GM12878 (cell line): Measurements from ENCODE around the gene CNNM3. TPM values are rescaled to one million over a fixed set of nuclear protein-coding genes. Genes with fewer than 3 reads are reported as not detected.

Experiments
- ATAC-seq: fragments of 200-7000 bp; cut with Tn5 transposase; 3 replicates; pipeline ENCODE4 v1.9.1; 2020; ENCODE audit warnings: mild to moderate bottlenecking, moderate library complexity
- BruUV-seq: library from RNA; stranded (reverse); fragments of 400-500 nt; replicated peaks from 2 replicates; lab custom pipeline; 2021; lab: Mats Ljungman, UMichigan
- CTCF ChIA-PET: fragments of 300-600 bp; sonication (Branson Sonifier 250); formaldehyde crosslinking; extraction: SDS; loops from one replicate; lab custom pipeline; 2021; ENCODE audit warnings: inconsistent platforms; lab: Yijun Ruan, JAX
- POLR2A ChIA-PET: fragments of 350-600 bp; formaldehyde crosslinking; extraction: SDS; loops from one replicate; lab custom pipeline; 2021; ENCODE audit warnings: inconsistent platforms; lab: Charles Lee
- RAD21 ChIA-PET: fragments of 300-600 bp; sonication (Branson Sonifier 250); formaldehyde crosslinking; loops from one replicate; lab custom pipeline; 2023; ENCODE audit warnings: antibody characterized with exemption; ENCODE audit not compliant: unreplicated experiment; lab: Charles Lee
- SMC1A ChIA-PET: fragments of 300-600 bp; sonication (Branson Sonifier 250); formaldehyde crosslinking; loops from one replicate; lab custom pipeline; 2023; ENCODE audit not compliant: unreplicated experiment, uncharacterized antibody; lab: Charles Lee
- DNase-seq: peaks from one replicate; pipeline ENCODE4 v3.0.0-alpha.2; 2011; ENCODE audit warnings: low read depth, low spot score
- FAIRE-seq: peaks from 3 replicates; lab custom pipeline; 2011; peaks lifted over from hg19 to GRCh38; lab: Jason Lieb, UNC
- H2AFZ ChIP-seq: 2 replicates; pipeline ENCODE4 v1.6.0; 2011; ENCODE audit warnings: low read depth, low read length, control low read depth; ENCODE audit not compliant: control insufficient read depth
- H3K27ac ChIP-seq: 2 replicates; pipeline ENCODE4 v1.5.1; 2011; ENCODE audit warnings: control low read depth; ENCODE audit not compliant: control insufficient read depth, insufficient read depth
- H3K27me3 ChIP-seq, 2 experiments: replicated peaks in 1 of 2; 2 replicates each; pipeline versions ENCODE4 v1.6.0 to v1.6.1; 2011; ENCODE audit warnings: low read length in 1 of 2; ENCODE audit not compliant: control insufficient read depth in 2 of 2, insufficient read depth in 2 of 2
- H3K36me3 ChIP-seq, 2 experiments: 2 replicates each; pipeline ENCODE4 v1.5.1; 2011; ENCODE audit warnings: low read length in 1 of 2; ENCODE audit not compliant: control insufficient read depth in 2 of 2, insufficient read depth in 2 of 2
- H3K4me1 ChIP-seq: 2 replicates; pipeline ENCODE4 v1.6.1; 2011; ENCODE audit warnings: mild to moderate bottlenecking, low read length, moderate library complexity, mixed read lengths; ENCODE audit not compliant: control insufficient read depth, insufficient read depth
- H3K4me2 ChIP-seq: 2 replicates; pipeline ENCODE4 v1.6.0; 2011; ENCODE audit warnings: control low read depth; ENCODE audit not compliant: control insufficient read depth, insufficient read depth
- H3K4me3 ChIP-seq: fragments of 200-600 bp; sonication (generic); 2 replicates; pipeline ENCODE4 v1.5.1; 2016
- H3K79me2 ChIP-seq: 2 replicates; pipeline ENCODE4 v1.6.0; 2011; ENCODE audit warnings: low read length; ENCODE audit not compliant: control insufficient read depth, insufficient read depth
- H3K9ac ChIP-seq: 2 replicates; pipeline ENCODE4 v1.8.0; 2011; ENCODE audit warnings: low read length, control low read depth, mixed read lengths; ENCODE audit not compliant: control insufficient read depth, insufficient read depth
- H3K9me3 ChIP-seq: replicated peaks from 3 replicates; pipeline ENCODE4 v1.5.1; 2011; ENCODE audit warnings: mild to moderate bottlenecking, low read length; ENCODE audit not compliant: control insufficient read depth, insufficient read depth
- H4K20me1 ChIP-seq: 2 replicates; pipeline ENCODE4 v1.6.0; 2011; ENCODE audit not compliant: control insufficient read depth, insufficient read depth
- CEBPB ChIP-seq, 2 experiments: fragments of 150-350 bp in 1 of 2; IDR thresholded peaks; 2 replicates each; pipeline ENCODE4 v1.6.1; 2012 to 2014; ENCODE audit warnings: low read depth in 2 of 2, low read length in 2 of 2, borderline replicate concordance in 1 of 2, inconsistent platforms in 1 of 2
- ESRRA ChIP-seq: IDR thresholded peaks from 2 replicates; pipeline ENCODE4 v1.6.1; 2012; ENCODE audit warnings: mild to moderate bottlenecking, low read length, improper control_type of control experiment
- ETV6 ChIP-seq, 2 experiments: fragments of 450-650 bp in 1 of 2; IDR thresholded peaks in 1 of 2; conservative IDR thresholded peaks in 1 of 2; 2 replicates each; pipeline ENCODE4 v1.6.1; 2014; ENCODE audit warnings: antibody characterized with exemption in 1 of 2, borderline replicate concordance in 1 of 2, low read depth in 1 of 2, mild to moderate bottlenecking in 1 of 2, moderate library complexity in 1 of 2
- HDAC2 ChIP-seq: fragments of 200-600 bp; sonication (generic); IDR thresholded peaks from 2 replicates; pipeline ENCODE4 v1.6.1; 2017
- JUND ChIP-seq: IDR thresholded peaks from 2 replicates; pipeline ENCODE4 v1.6.1; 2012; ENCODE audit warnings: low read depth, mild to moderate bottlenecking, low read length, improper control_type of control experiment, moderate library complexity
- MEF2A ChIP-seq: IDR thresholded peaks from 2 replicates; pipeline ENCODE4 v1.6.1; 2011; ENCODE audit warnings: low read depth, mild to moderate bottlenecking, low read length, moderate library complexity; ENCODE audit not compliant: insufficient read depth
- NR2F1 ChIP-seq: fragments of 450-650 bp; conservative IDR thresholded peaks from 2 replicates; pipeline ENCODE4 v1.6.1; 2017; ENCODE audit warnings: mild to moderate bottlenecking
- NRF1 ChIP-seq: conservative IDR thresholded peaks from 2 replicates; pipeline ENCODE4 v1.6.1; 2011; ENCODE audit warnings: mild to moderate bottlenecking, low read depth, low read length, improper control_type of control experiment
- SMAD5 ChIP-seq: IDR thresholded peaks from 2 replicates; pipeline ENCODE4 v1.6.1; 2016; ENCODE audit warnings: antibody characterized with exemption, low read depth
- TCF3 ChIP-seq: IDR thresholded peaks from 2 replicates; pipeline ENCODE4 v1.6.1; 2012; ENCODE audit warnings: low read depth, mild to moderate bottlenecking, low read length, borderline replicate concordance; ENCODE audit not compliant: insufficient read depth
- ZBTB33 ChIP-seq: fragments of 450-650 bp; IDR thresholded peaks from 2 replicates; pipeline ENCODE4 v1.6.1; 2017; ENCODE audit warnings: mild to moderate bottlenecking
- ZNF24 ChIP-seq: fragments of 450-650 bp; IDR thresholded peaks from 2 replicates; pipeline ENCODE4 v1.6.1; 2017; ENCODE audit warnings: antibody characterized with exemption, mild to moderate bottlenecking
- ZSCAN29 ChIP-seq: fragments of 450-650 bp; IDR thresholded peaks from 2 replicates; pipeline ENCODE4 v1.6.1; 2017; ENCODE audit warnings: mild to moderate bottlenecking, moderate library complexity
- WGBS: methylation state at CpG from one replicate; pipeline ENCODE4 v1.1.6; 2016; ENCODE audit warnings: low lambda C conversion rate; ENCODE audit not compliant: insufficient replicate concordance, insufficient coverage; ENCODE audit errors: missing lambda C conversion rate; 5-methylcytosine and 5-hydroxymethylcytosine counted together
- in situ Hi-C: fragments of 300-500 bp; cut with MboI; formaldehyde crosslinking; loops from 9 replicates; pipeline ENCODE4 v1.14.3; 2018; ENCODE audit warnings: mixed read lengths
- intact Hi-C: fragments of 100-400 bp; cut with micrococcal nuclease; formaldehyde crosslinking; loops from one replicate; pipeline ENCODE4 v1.14.2; 2022; ENCODE audit not compliant: unreplicated experiment
- polyA plus RNA-seq, 11 experiments: library from polyadenylated mRNA; depleted of rRNA in 4 of 11; unstranded in 6 of 11; stranded (reverse) in 5 of 11; fragments of >200 nt; fragmentation: Nextera tagmentation in 4 of 11; fragmentation: Illumina TruSeq in 1 of 11; extraction: Ambion mirVana in 4 of 11; extraction: Trizol in 1 of 11; gene quantifications; 1 replicate in 1 of 11; 2 replicates in 10 of 11; pipeline versions ENCODE4 v1.2.1 to v1.2.3, GENCODE V29; 2011 to 2016; ENCODE audit warnings: inconsistent platforms in 2 of 11, missing spikeins in 2 of 11, low read depth in 1 of 11
- total RNA-seq, 4 experiments: library from RNA; depleted of rRNA in 3 of 4; stranded (reverse); fragments of >200 nt in 3 of 4; fragmentation: Illumina TruSeq in 1 of 4; extraction: Trizol in 1 of 4; gene quantifications; 2 replicates each; pipeline versions ENCODE4 v1.2.1 to v1.2.3, GENCODE V29; 2013 to 2021
- TF ChIP-seq, protein P1 (sequence below): fragments of 450-650 bp; IDR thresholded peaks from 2 replicates; pipeline ENCODE4 v1.6.1; 2016; ENCODE audit warnings: mild to moderate bottlenecking, moderate library complexity, borderline replicate concordance
- TF ChIP-seq, protein P2 (sequence below): IDR thresholded peaks from 2 replicates; pipeline ENCODE4 v1.6.1; 2012; ENCODE audit warnings: low read depth, low read length, improper control_type of control experiment

Gene CNNM3
- total and polyA plus RNA-seq, 10 of the 15 experiments (the other 5 are each of a cell fraction or from before 2014, with no cell fraction given): 0.72 to 14.3 (median 4.0) TPM

DNA sequence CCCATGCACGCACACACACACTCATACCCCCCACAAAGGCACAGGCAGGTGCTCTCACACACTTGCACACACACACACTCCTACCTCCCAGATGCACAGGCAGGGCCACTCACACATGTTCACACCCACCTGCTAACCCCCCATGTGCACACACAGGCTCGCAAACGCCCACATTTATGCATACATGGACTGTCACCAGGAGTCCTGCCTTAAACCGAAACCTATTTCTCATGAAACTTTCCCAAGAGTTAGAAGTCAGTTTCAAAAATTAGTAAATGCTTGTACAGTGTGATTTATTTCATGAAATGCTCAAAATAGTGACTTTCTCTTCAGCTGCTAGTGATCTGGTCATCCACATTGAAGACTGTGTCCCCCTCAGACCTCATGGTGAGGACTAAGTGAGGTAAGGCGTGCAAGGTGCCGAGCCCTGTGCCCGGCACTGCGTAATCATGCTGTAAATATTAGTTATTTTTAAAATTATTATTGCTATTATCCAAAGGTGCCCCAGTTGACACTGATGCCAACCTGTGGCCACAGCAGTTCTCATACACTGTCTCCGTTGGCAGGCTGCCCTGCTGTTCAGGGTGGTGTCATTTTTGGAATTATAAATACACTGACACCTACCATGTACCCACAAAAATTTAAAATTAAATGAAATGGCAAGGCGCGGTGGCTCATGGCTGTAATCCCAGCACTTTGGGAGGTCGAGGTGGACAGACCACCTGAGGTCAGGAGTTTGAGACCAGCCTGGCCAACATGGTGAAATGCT, 43.0 kb upstream of the CNNM3 start:
- POLR2A ChIA-PET: interaction anchor here (0.5 to 3.9 kb wide), 7 partner anchors 10 to 240 kb away, joined by 3 to 88 read pairs (median 4); partner anchors contain the start of genes CNNM3 and CNNM4
- Histone ChIP-seq H3K79me2 (peaks cover 26% of the 10 kb centered on the region), H3K4me3 (peak overlapping the region; percentile 44; the same call in 1 of the 2 replicates), H3K9ac (no peak overlapping the region), H4K20me1 (no peaks in the 10 kb centered on the region), H2AFZ (no peak overlapping the region), H3K27me3 (no peaks in the 10 kb centered on the region), H3K27ac (peak overlapping the region; percentile 71), H3K9me3 (no peaks in the 10 kb centered on the region), H3K36me3 (no peaks in the 10 kb centered on the region; a peak in 2 of 4 replicates), H3K4me1 (peaks cover 59% of the 10 kb centered on the region), H3K4me2 (peak overlapping the region; percentile 73)
- intact Hi-C loops: no loop called here
- peak; percentile 52 for ATAC-seq
- WGBS: 9% methylated on average over 12 of the region's 12 CpGs
- SMC1A ChIA-PET: interaction anchor here (0.7 to 7.7 kb wide), 6 partner anchors 10 to 428 kb away, joined by 3 to 100 read pairs (median 6); partner anchors contain the start of gene CNNM4
- BruUV-seq: no TSS peak
- RAD21 ChIA-PET: interaction anchor here (0.9 to 3.7 kb wide), 9 partner anchors 8 to 245 kb away, joined by 3 to 92 read pairs (median 4); partner anchors contain the start of genes ANKRD39, CNNM3 and CNNM4
- FAIRE-seq: peak; percentile 82
- in situ Hi-C loops: no loop called here
- DNase-seq: peak; percentile 73
- CTCF ChIA-PET: interaction anchor here (0.7 to 7.6 kb wide), 12 partner anchors 11 to 449 kb away, joined by 3 to 153 read pairs (median 4); partner anchors contain the start of genes ANKRD39, CNNM3 and CNNM4
- TF ChIP-seq NR2F1 (no peak), SMAD5 (no peak), JUND (no peak), ZBTB33 (no peak), HDAC2 (no peak), MEF2A (peak; percentile 84), NRF1 (no peak), ETV6 (conservative IDR thresholded peaks at IDR 0.05 in 1 of 2, IDR thresholded peaks at IDR 0.05 in 1 of 2; ENCODE audit: borderline replicate concordance in 1 of 2, low read depth in 1 of 2) (no peak), ZNF24 (no peak), TCF3 (no peak), ESRRA (no peak), ZSCAN29 (no peak), CEBPB (IDR thresholded peaks at IDR 0.05; ENCODE audit: borderline replicate concordance in 1 of 2, low read depth in 2 of 2, low read length in 2 of 2) (no peak)
- TF ChIP-seq, protein P1, sequence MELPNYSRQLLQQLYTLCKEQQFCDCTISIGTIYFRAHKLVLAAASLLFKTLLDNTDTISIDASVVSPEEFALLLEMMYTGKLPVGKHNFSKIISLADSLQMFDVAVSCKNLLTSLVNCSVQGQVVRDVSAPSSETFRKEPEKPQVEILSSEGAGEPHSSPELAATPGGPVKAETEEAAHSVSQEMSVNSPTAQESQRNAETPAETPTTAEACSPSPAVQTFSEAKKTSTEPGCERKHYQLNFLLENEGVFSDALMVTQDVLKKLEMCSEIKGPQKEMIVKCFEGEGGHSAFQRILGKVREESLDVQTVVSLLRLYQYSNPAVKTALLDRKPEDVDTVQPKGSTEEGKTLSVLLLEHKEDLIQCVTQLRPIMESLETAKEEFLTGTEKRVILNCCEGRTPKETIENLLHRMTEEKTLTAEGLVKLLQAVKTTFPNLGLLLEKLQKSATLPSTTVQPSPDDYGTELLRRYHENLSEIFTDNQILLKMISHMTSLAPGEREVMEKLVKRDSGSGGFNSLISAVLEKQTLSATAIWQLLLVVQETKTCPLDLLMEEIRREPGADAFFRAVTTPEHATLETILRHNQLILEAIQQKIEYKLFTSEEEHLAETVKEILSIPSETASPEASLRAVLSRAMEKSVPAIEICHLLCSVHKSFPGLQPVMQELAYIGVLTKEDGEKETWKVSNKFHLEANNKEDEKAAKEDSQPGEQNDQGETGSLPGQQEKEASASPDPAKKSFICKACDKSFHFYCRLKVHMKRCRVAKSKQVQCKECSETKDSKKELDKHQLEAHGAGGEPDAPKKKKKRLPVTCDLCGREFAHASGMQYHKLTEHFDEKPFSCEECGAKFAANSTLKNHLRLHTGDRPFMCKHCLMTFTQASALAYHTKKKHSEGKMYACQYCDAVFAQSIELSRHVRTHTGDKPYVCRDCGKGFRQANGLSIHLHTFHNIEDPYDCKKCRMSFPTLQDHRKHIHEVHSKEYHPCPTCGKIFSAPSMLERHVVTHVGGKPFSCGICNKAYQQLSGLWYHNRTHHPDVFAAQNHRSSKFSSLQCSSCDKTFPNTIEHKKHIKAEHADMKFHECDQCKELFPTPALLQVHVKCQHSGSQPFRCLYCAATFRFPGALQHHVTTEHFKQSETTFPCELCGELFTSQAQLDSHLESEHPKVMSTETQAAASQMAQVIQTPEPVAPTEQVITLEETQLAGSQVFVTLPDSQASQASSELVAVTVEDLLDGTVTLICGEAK: no peak
- TF ChIP-seq, protein P2, sequence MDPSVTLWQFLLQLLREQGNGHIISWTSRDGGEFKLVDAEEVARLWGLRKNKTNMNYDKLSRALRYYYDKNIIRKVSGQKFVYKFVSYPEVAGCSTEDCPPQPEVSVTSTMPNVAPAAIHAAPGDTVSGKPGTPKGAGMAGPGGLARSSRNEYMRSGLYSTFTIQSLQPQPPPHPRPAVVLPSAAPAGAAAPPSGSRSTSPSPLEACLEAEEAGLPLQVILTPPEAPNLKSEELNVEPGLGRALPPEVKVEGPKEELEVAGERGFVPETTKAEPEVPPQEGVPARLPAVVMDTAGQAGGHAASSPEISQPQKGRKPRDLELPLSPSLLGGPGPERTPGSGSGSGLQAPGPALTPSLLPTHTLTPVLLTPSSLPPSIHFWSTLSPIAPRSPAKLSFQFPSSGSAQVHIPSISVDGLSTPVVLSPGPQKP: no peak
